Astrocyte of the cerebellum (primary cell): ENCODE data around the gene BRINP3.
"Not testable (repeated sequence)": the region's sequence is repeated elsewhere in the genome, so short reads cannot be mapped to it uniquely, and the experiment has no call there.

Source experiments
- DNase-seq: peaks from one replicate; pipeline ENCODE4 v3.0.0-alpha.2; 2011; ENCODE audit warnings: low read depth
- H3K4me3 ChIP-seq: 2 replicates; pipeline ENCODE4 v1.5.1; 2011; ENCODE audit warnings: mild to moderate bottlenecking, low read depth, low read length, moderate library complexity
- in situ Hi-C: cut with HindIII; loops from 2 replicates; pipeline ENCODE4 v1.10.0; 2017; ENCODE audit warnings: low sequenced_read_pairs
- TF ChIP-seq, protein P1 (sequence below): IDR thresholded peaks from 2 replicates; pipeline ENCODE4 v1.5.1; 2012; ENCODE audit warnings: low read length, low read depth, moderate library complexity, mild to moderate bottlenecking; ENCODE audit errors: missing control alignments

The BRINP3 gene

DNA sequence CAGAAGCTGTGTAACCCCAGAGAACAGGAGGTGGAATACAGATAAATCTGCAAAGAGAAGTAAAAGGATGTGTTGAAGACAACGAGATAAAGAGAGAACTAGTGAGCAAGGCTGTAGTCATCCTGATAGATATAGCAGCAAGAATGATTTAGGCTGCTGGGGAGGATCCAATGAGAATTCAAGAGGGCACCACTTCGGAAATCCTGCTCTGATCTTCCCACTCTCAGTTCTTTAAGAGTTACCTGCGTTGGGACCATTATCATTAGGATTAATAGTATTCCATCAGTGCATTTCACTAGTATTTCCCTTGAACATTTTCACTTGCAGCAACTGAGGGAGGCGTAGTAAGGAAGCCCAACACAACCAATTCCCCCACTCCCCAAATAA lies at the start of gene BRINP3:
BRINP3 (minus strand) TSS at position 103 of the 387 bp plus-strand sequence.
- peak within 1 kb of the TSS; percentile 63 for H3K4me3 ChIP-seq
- DNase-seq: no peak
- TF ChIP-seq, protein P1, sequence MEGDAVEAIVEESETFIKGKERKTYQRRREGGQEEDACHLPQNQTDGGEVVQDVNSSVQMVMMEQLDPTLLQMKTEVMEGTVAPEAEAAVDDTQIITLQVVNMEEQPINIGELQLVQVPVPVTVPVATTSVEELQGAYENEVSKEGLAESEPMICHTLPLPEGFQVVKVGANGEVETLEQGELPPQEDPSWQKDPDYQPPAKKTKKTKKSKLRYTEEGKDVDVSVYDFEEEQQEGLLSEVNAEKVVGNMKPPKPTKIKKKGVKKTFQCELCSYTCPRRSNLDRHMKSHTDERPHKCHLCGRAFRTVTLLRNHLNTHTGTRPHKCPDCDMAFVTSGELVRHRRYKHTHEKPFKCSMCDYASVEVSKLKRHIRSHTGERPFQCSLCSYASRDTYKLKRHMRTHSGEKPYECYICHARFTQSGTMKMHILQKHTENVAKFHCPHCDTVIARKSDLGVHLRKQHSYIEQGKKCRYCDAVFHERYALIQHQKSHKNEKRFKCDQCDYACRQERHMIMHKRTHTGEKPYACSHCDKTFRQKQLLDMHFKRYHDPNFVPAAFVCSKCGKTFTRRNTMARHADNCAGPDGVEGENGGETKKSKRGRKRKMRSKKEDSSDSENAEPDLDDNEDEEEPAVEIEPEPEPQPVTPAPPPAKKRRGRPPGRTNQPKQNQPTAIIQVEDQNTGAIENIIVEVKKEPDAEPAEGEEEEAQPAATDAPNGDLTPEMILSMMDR: no peak
- in situ Hi-C loops: no loop called here

GRCh38 chr1:190511554-190511953 lies 33.9 kb upstream of the BRINP3 start:
- no peak overlapping the region for H3K4me3 ChIP-seq
- in situ Hi-C loops: no loop called here
- DNase-seq: no peak
- TF ChIP-seq, protein P1: no peak

DNA sequence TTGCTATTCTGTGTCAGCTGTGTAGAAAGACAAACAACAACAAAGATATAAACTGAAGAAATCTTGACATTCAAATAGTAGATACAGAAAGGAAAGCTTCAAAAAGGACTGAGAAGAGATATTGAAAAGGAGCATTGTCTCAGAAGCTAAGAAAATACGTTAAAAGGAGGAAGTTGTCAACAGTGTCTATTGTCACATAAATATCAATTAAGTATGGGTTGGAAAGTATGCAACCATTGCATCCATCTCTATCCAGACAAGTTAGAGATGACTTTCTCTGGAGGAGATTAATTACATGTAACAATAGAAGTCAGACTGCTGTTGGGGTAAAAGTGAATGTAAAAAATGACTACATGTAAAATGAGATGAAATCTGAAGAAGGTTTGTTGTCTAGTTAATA lies 29.7 kb upstream of the BRINP3 start:
- no peak for DNase-seq
- TF ChIP-seq, protein P1: no peak
- H3K4me3 ChIP-seq: no peak overlapping the region
- in situ Hi-C loops: no loop called here

DNA sequence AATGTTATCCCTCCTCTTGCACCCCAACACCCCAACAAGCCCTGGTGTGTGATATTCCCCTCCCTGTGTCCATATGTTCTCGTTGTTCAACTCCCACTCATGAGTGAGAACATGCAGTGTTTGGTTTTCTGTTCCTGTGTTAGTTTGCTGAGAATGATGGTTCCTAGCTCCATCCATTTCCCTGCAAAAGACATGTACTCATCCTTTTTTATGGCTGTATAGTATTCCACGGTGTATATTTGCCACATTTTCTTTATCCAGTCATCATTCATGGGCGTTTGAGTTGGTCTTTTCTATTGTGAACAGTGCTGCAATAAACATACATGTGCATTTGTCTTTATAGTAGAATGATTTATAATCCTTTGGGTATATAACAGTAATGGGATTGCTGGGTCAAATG lies 26.9 kb upstream of the BRINP3 start:
- DNase-seq, H3K4me3 ChIP-seq, in situ Hi-C loops: not testable (repeated sequence)

DNA sequence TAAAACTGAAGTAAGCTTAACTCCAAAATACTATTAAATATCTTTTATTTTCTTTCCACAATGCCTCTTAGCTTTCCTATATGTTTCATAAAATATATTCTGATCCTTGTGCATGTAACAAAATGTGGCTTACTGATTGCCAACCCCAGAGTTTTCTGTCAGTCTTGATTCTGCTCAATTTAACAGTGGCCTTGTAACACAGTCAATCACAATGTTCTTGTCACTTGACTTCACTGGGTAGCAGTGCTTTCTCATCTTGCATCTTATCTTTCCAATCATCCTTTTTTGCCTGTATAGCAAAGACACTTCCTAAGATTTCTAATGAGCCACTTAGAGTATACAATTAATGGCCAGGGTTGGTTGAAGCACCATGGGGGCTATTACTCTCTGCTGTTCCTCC lies 19.9 kb upstream of the BRINP3 start:
- DNase-seq: no peak
- in situ Hi-C loops: no loop called here
- H3K4me3 ChIP-seq: no peak overlapping the region
- TF ChIP-seq, protein P1: no peak

DNA sequence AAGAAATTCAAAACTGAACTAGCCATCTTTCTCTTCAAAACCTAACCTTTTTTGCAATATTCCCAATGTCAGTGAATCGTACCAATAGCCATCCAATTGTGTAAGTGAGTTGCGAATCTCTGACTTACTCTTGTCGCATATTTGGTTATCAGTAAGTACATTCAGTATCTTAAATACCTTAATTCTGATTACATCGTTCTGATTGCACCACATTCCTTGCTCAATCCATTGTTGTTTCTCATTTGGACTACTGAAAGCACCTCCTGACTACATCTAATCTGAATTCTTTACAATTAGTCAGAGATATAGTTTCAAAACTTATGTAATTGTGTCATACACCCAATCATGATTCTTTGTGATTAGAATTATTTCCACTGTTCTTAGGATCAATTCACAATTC lies 16.8 kb upstream of the BRINP3 start:
- in situ Hi-C loops: no loop called here
- TF ChIP-seq, protein P1: no peak
- H3K4me3 ChIP-seq: no peak overlapping the region
- no peak for DNase-seq

DNA sequence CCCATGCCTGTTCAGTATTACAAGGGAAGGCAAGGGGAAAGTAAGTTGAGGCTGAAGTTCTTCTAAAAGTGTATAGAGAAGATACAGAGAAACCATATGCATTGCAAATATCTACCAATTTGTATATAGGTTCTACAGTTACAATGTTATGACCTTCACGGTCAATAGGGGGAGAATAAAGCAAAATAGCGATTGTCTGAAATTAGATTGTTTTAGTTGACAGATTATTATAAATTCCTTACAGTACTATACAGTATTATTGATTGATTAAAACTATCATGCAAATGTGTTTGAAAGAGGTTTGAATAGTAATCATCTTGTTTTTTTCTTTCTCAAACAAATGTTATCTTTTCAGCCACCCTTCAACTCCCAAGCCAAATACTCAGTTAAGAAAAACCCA lies 13.7 kb upstream of the BRINP3 start:
- TF ChIP-seq, protein P1: no peak
- in situ Hi-C loops: no loop called here
- no peak for DNase-seq
- no peak overlapping the region for H3K4me3 ChIP-seq
